Stimulated activated CD4-positive, alpha-beta T cell treated with anti-CD3 and anti-CD28 coated beads, TNF-alpha, amount 100 ng/mL, for 1 hour (primary cell): Measurements from ENCODE around the gene SCYGR5.
"Not testable (repeated sequence)": the region's sequence is repeated elsewhere in the genome, so short reads cannot be mapped to it uniquely, and the experiment has no call there.

Experiments used
- DNase-seq, 3 donors: peaks; one replicate each; pipeline ENCODE4 v3.0.0-alpha.2; 2020; ENCODE audit warnings: low read depth in 3 of 3, low spot score in 1 of 3

SCYGR5 gene

DNA sequence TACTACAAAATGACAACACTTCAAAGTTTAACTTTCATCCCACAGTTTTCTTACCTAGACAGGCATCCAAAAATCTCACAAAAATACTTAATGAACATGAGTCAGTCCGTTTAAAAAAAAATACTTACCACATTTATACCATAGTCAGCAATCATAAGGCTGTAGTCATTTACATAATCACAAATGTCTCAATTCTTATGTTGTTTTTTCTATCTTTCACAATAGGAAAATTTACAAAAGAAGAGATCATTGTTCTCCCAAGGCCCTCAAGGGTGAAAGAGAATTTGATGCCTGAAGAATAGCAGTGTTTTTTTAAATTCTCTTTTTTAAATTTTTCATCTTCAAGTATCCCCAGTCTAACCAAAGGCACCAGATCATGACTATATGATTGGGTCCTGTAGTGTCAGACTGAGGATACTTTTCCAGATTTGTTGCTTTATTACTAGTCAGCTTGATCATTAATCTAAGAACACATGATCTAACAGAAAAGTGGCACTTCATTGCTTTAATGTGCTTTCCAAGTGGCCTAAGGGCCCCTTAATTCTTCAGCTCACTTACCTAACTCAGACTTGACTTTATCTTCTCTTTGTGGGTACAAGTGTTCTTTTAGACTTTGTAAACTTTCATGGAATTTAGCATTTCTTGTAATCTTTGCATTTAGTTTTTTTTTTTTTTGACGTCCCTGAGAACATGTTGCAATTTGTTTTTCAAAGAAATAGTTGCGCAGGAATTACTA is 4.7 kb downstream of the SCYGR5 start:
- no peak for DNase-seq

DNA sequence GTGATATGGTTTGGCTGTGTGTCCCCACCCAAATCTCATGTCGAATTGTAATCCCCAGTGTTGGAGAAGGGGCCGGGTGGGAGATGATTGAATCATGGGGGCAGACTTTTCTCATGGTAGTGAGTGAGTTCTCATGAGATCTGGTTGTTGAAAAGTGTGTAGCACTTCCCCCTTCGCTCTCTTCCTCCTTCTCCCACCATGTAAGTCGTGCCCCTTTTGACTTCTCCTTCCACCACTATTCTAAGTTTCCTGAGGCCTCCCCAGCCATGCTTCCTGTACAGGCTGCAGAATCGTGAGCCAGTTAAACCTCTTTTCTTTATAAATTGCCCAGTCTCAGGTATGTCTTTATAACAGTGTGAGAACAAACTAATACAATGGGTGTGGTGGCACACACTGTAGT is 7.0 kb downstream of the SCYGR5 start:
- not testable (repeated sequence) for DNase-seq

DNA sequence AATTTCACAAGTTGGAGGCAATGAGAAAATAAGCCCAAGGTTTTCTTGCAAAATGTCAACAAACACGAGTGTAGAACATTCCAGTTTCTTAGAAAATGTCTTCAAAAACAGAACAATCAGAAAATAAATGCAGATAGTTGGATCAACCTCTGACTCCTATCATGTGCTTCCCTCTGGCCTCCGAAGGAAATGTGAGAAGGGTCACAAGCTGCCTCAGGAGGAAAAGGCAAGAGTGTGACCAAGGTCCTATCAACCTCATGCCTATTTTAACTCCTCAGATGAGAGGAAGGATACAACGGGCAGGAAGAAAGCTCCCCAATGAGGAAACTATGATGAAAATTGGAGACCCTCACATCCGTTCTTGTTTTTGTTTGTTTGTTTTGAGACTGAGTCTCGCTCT is 7.9 kb downstream of the SCYGR5 start:
- no peak for DNase-seq

DNA sequence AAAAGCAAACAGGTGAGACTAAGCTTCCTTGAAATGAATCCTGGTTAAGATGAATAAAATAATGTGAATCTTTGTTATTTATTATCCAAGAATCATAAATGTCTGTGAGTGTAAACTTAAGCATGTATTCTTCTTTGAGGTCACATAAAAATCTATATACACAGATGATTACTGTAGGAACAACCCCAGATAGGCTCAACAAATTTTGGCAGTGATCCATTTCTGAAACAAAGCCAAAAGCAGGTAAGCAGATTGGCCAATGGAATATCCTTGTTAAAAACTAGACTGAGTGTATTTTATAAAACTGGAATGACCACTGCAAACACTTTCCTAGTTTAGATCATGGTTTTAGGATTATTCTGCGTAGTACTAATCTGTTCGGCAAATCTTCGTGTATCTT is 11.3 kb downstream of the SCYGR5 start:
- no peak for DNase-seq

DNA sequence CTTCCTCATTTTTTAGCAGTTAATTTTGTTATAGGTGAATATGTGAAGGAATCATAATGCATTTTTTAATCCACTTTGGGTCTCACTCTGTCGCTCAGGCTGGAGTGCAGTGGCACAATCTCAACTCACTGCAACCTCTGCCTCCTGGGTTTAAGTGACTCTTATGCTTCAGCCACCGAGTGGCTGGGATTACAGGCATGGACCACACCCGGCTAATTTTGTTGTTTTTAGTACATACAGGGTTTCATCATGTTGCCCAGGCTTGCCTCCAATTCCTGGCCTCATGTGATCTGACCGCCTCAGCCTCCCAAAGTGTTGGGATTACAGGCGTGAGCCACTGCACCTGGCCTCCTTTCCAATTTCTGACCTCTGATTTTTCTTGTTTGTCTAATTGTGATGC is 17.7 kb downstream of the SCYGR5 start:
- no peak for DNase-seq

DNA sequence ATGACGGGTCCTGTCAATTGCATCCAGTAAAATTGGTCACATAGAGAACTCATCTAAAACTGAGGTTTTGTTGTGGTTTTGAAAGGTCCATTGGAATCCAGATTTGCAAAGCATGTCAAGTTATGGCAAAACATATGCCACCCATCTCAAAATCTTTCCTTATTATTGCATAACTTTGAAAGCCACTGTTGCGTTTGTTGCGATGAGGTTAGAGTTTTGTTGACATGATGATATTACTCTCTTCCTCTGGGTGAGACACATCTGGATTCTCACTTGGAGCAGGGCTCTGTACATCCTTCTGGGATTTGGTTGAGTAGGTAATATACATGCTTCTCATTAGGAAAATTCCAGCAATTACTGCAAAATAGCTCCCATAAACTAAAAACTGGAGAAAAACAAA is 20.6 kb downstream of the SCYGR5 start:
- DNase-seq: no peak

DNA sequence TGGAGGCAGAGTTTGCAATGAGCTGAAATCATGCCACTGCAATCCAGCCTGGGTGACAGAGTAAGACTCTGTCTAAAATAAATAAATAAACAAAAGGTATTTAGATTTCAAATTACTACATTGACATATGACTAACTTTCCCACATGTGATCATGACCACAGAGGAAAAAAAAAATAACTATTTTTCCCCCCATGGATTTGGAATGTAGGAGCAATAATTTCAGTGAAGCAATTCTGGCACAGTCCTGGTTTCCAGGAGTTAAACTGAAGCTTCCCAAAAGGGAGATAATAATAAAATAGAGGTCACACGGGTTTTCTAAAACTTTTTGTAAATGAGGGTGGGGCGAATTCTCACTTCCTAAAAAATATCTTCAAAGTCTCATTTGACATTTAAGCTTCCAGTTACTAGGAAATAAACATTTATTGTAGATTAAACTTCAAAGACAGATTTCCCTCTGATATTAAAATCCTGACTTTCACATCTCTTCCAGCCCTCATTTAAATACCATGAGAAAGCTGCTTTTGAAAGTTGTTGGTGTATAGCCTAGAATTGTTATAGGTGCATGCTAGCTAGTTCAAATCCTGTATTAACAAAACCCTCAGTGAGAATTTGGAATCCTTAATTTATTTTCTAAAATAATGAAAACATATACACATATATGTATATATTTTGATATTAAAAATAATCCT is 30.5 kb downstream of the SCYGR5 start:
- DNase-seq: no peak

DNA sequence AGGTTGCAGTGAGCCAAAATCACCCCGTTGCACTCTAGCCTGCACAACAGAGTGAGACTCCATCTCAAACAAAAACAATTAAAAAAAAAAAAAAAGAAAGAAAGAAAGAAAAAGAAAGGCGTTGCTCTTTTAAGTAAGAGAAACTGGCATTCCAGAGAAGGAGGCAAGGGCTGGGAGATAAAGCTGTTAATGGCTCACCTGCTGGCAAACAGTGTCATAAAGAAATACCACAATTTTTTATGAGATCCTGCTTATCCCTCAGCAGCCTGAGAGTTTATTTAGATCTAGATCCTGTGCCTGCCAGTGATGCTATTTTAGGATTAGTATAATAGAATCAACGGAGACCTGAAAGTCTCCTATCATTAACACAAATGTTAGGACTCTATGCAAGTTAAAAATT is 35.0 kb downstream of the SCYGR5 start:
- DNase-seq: no peak

DNA sequence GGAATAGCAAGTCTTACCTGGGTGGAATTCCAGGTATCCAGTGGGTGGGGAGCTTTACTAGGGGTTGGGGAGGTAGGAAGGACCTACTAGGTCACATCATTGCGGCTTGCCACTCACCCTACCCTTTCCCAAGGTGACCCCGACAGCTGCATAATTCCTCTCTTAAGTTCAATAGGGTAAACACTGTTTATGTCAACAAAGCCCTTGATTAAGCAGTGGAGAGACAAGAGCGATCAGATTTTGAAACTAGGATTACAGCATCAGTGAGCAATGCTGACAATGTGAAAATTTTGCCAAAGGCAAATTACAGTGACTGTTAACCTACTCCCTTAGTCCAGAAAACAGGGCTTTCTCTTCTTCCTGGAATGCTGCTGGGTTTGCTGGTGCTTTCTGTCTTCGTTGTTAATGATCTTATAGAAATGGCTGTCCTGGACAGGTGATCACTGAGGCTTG is 36.7 kb downstream of the SCYGR5 start:
- DNase-seq: no peak

DNA sequence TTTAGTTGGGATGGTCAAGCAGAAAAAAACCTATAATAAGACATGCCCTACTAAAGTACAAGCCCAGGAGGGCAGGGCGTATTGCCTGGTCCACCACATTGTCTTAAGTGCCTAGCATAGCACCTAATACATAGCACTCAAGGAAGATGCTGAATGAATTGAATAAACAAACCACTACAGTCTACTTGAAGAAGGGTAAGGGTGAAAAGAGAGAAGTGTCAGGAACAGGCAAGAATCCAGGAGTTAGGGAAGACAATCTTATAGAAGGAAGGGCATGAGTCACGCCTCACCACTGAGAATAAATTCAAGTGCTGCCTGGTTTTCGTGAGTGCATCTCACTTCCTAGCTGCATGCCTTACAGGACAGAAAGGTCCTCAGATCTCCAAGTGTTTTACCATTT is 37.4 kb downstream of the SCYGR5 start:
- DNase-seq: no peak

DNA sequence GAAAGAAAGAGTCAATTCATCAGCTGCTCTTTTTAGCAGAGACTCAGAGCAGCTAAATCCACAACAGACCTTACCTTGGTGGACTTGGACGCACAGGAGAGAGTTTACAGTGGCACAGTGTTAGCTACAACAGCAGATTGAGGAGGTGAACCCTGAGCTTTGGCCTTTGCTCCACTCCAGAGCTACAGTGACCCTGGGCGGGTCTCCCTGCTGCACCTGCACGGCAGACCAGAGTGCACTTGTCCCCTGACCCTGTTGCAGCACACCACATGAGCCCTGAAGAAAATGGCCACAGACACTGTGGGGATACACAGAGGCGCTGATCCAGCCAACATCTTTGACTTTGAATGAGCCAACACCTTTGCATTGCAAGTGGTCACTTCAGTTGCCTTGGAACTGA is 40.3 kb downstream of the SCYGR5 start:
- DNase-seq: no peak

DNA sequence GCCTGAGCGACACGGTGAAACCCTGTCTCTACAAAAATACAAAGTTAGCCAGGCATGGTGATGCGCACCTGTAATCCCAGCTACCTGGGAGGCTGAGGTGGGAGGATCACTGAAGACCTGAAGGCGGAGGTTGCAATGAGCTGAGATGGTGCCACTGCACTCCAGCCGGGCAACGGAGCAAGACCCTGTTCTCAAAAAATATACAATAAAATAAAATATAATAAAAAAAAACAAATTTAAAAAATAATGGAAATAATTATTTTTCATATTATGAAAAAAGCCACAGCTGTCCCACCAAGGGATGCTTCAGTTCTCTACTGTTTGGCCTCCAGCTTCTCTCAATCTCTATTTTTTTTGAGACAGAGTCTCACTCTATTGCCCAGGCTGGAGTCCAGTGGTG is 40.8 kb downstream of the SCYGR5 start:
- no peak for DNase-seq

DNA sequence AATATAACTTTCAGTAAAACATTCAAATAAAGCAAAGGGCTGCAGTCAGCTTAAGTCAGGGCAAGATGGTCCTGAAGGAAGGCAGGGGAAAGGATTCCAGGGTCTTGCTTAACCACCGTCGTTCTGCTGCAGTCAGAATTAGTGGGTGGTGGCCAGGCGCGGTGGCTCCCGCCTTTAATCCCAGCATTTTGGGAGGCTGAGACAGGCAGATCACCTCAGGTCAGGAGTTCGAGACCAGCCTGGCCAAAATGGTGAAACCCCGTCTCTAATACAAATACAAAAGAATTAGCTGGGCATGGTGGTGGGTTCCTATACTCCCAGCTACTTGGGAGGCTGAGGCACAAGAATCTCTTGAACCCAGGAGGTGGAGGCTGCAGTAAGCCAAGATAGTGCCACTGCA is 44.4 kb downstream of the SCYGR5 start:
- no peak for DNase-seq

DNA sequence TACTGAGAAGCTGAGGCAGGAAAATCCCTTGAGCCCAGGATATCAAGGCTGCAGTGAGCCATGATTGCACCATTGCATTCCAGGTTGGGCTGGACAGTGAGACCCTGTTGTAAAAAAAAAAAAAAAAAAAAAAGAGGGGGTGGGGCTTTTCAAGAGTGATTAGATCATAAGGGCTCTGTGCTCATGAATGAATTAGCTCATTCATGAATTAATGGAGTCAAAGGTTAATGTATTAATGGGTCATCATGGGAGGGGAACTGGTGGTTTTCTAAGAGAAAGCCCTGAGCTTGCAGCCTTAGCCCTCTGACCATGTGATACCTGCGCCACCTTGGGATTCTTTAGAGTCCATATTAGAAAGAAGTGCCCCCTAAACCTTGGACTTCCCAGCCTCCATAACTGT is 46.7 kb downstream of the SCYGR5 start:
- DNase-seq: no peak

DNA sequence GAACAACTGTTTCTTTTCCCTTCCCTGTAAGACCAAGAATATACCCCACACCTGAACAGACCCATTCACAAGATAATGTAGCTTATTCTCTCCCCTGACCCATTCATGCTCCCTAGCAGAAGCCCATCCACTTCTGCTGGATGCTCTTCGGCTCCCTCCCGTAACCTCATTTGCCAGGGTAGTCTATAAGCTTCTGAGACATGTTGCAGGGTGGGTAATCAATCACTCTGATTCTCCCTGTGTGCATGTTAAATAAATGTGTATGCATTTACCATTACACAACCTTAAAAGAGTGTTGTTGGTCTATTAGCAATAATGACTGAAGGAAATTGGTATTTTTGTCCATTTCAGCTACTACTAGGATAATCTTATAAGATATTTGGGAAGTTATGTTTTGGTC is 49.9 kb downstream of the SCYGR5 start:
- no peak for DNase-seq
